ENCODE results near the gene RPS10. TPM values are rescaled to one million over a fixed set of nuclear protein-coding genes. Genes with fewer than 3 reads are reported as not detected.
"Not testable (repeated sequence)": the region's sequence is repeated elsewhere in the genome, so short reads cannot be mapped to it uniquely, and the experiment has no call there.

RPS10 gene
- total RNA-seq, 1 donor from 2014 or later = 744 TPM

GRCh38 chr6:34378470-34378869, 47.4 kb downstream of the RPS10 start:
- DNase-seq (ENCODE audit: low spot score) = no peak
- intact Hi-C loops (cut with DNase I) = no loop called here
- no peak for ATAC-seq

- no peak for ATAC-seq
- no peak for DNase-seq (ENCODE audit: low spot score)
- intact Hi-C loops (cut with DNase I) = no loop called here
These were observed 47.9 kb downstream of the RPS10 start for GRCh38 chr6:34377984-34378383.

DNA sequence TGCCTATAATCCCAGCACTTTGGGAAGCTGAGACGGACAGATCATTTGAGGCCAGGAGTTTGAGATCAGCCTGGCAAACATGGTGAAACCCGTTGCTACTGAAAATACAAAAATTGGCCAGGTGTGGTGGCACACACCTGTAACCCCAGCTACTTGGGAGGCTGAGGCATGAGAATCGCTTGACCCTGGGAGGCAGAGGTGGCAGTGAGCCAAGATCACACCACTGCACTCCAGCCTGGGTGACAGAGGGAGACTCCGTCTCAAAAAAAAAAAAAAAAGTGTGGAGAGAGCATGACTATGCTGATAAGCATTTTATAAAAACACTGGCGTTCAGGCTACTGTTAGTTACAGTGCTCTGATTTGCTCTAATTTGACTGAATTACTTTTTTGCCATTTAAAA, 48.3 kb downstream of the RPS10 start:
- DNase-seq (ENCODE audit: low spot score); ATAC-seq; intact Hi-C loops (cut with DNase I): not testable (repeated sequence)

DNA sequence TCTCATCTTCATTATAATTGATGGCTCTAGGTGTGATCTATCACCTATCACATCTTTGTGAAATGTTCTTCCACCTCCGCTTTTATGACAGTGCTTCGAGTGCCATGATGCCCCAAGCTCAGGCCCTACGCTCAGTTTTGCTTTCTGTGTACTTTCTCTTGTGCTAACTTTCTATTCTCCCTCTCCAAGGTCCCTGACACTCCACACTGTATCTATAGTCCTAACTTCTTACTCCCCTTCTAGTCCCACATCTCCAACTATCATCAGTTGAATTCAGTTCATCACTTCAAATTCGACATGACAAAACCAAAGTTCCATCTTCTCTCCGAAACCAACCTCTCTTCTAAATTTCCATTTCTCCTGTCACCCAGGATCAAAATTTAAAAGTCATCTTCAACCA, 50.0 kb downstream of the RPS10 start:
- intact Hi-C loops (cut with DNase I) = no loop called here
- ATAC-seq (no peak), DNase-seq (ENCODE audit: low spot score) (no peak)

GRCh38 chr6:34374508-34374907, 51.4 kb downstream of the RPS10 start:
- intact Hi-C loops (cut with DNase I) = no loop called here

DNA sequence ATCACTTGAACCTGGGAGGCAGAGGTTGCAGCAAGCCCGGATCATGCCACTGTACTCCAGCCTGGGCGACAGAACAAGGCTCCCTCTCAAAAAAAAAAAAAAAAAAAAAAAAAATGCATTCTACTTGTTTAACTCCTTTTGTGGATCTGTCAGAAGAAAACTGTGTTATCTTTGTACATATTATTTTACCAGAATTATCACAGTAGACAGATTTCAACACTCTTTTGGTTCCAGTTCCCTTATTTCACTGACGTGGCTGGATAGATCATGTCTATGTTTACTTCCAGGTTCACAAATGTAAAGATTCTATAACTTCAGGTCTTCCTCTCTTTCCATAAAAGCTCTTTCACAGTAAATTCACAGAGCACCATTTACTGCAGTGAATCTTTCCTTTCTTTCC, 51.8 kb downstream of the RPS10 start:
- DNase-seq (ENCODE audit: low spot score) = no peak
- intact Hi-C loops (cut with DNase I) = no loop called here
- no peak for ATAC-seq

More at GRCh38 chr6:34374508-34374907, 51.4 kb downstream of the RPS10 start:
- no peak for DNase-seq (ENCODE audit: low spot score)
- ATAC-seq = no peak

- DNase-seq (ENCODE audit: low spot score) (no peak), ATAC-seq (no peak)
- intact Hi-C loops (cut with DNase I) = no loop called here
These were observed 52.4 kb downstream of the RPS10 start for GRCh38 chr6:34373511-34373910.

- DNase-seq (ENCODE audit: low spot score); intact Hi-C loops (cut with DNase I); ATAC-seq: not testable (repeated sequence)
These were observed 54.0 kb downstream of the RPS10 start for GRCh38 chr6:34371865-34372264.

DNA sequence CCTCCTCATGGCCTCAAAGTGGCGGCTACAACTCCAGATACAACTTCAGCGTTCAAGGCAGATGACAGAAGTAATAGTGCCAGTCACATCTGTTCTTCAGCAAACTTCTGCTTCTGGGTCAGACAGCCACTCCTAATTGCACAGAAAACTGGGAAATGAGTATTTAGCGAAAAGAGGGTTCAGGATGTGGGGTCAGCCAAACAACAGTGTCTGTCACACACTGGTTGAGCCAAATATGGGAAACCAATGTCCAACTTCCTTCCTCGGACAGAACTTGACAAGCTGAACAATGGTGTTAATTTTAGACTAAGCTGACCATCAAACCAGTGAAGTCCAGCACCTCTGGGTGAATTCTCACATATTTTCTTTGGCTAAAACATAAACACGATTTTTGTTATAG, 55.5 kb downstream of the RPS10 start:
- intact Hi-C loops (cut with DNase I) = no loop called here
- no peak for DNase-seq (ENCODE audit: low spot score)
- peak; percentile 68 for ATAC-seq

GRCh38 chr6:34369385-34369784, 56.5 kb downstream of the RPS10 start:
- no peak for ATAC-seq
- intact Hi-C loops (cut with DNase I) = no loop called here
- no peak for DNase-seq (ENCODE audit: low spot score)

Other genes starting within 250 kb of the RPS10 start
- 29.0 TPM for gene HMGA1, start 189.2 kb downstream of the RPS10 start, total RNA-seq
- gene SMIM29, start 177.1 kb downstream of the RPS10 start, total RNA-seq = 31.6 TPM
- gene NUDT3, start 33.4 kb downstream of the RPS10 start, total RNA-seq = 83.1 TPM
- 0.49 TPM for gene PACSIN1, start 40.0 kb upstream of the RPS10 start, total RNA-seq
- gene SPDEF, start 130.3 kb upstream of the RPS10 start, total RNA-seq = not detected